ENCODE results near the gene PSKH1. TPM values are rescaled to one million over a fixed set of nuclear protein-coding genes. Genes with fewer than 3 reads are reported as not detected.
A peak's percentile ranks its signal among the peaks of the same experiment; 100 is the strongest.

PSKH1 gene
- total and polyA plus RNA-seq, 9 of the 15 experiments (the other 6 are each of a cell fraction or from before 2014, with no cell fraction given) = 0.96 to 20.9 (median 9.4) TPM

GRCh38 chr16:67892899-67893742, at the start of gene PSKH1 (continued):
- TF ChIP-seq NR2F6 (CRISPR knock-in tag; IDR thresholded peaks at IDR 0.05) (peak; percentile 70; the same call in 1 of the 2 replicates), HNRNPUL1 (IDR thresholded peaks at IDR 0.05; ENCODE audit: low read length) (no peak), TAF9B (IDR thresholded peaks at IDR 0.05; ENCODE audit: partially characterized antibody) (no peak), CREBBP (IDR thresholded peaks at IDR 0.05; ENCODE audit: low read depth, low read length) (no peak), HNRNPK (IDR thresholded peaks at IDR 0.05; ENCODE audit: low read depth, low read length, poor library complexity, severe bottlenecking) (no peak), REST (IDR thresholded peaks at IDR 0.05; ENCODE audit: borderline replicate concordance) (no peak), REST (CRISPR knock-in tag; IDR thresholded peaks at IDR 0.05; ENCODE audit: low read depth) (peak; percentile 81), HLTF (IDR thresholded peaks at IDR 0.05) (no peak), CBFB (CRISPR knock-in tag; IDR thresholded peaks at IDR 0.05) (no peak), FIP1L1 (IDR thresholded peaks at IDR 0.05; ENCODE audit: low read depth, low read length, poor library complexity, severe bottlenecking) (no peak), HDAC1 (IDR thresholded peaks at IDR 0.05) (peak in 1 of 2 experiments; percentile 79; a peak in 2 of 4 replicates), COPS2 (conservative IDR thresholded peaks at IDR 0.05) (no peak), E4F1 (CRISPR knock-in tag; IDR thresholded peaks at IDR 0.05; ENCODE audit: borderline replicate concordance) (no peak), TOE1 (IDR thresholded peaks at IDR 0.05; ENCODE audit: borderline replicate concordance) (no peak), TOE1 (CRISPR knock-in tag; IDR thresholded peaks at IDR 0.05; ENCODE audit: borderline replicate concordance, low read depth) (peak; percentile 71; the same call in 1 of the 2 replicates)
